Prostate gland (tissue), 2 donors: ENCODE data around the gene ERN1. TPM values are rescaled to one million over a fixed set of nuclear protein-coding genes. Genes with fewer than 3 reads are reported as not detected.

Experiments
- DNase-seq: peaks from one replicate; pipeline ENCODE4 v3.0.0-alpha.2; 2019; ENCODE audit warnings: low spot score
- H3K27ac ChIP-seq, 2 donors: fragments of 200-600 bp; sonication (generic); 2 replicates each; pipeline ENCODE4 v1.5.1; 2017 to 2019
- H3K27me3 ChIP-seq: fragments of 200-600 bp; sonication (generic); replicated peaks from 2 replicates; pipeline ENCODE4 v1.5.1; 2019; ENCODE audit not compliant: insufficient read depth
- H3K36me3 ChIP-seq, 2 donors: fragments of 200-600 bp; sonication (generic); 1 replicate in 1 of 2; 2 replicates in 1 of 2; pipeline versions ENCODE4 v1.5.1 to v1.8.1; 2017 to 2019
- H3K4me1 ChIP-seq: fragments of 200-600 bp; sonication (generic); replicated peaks from 2 replicates; pipeline ENCODE4 v1.5.1; 2019
- H3K4me3 ChIP-seq, 2 donors: fragments of 200-600 bp; sonication (generic); 2 replicates each; pipeline ENCODE4 v1.5.1; 2017 to 2019
- H3K9me3 ChIP-seq: fragments of 200-600 bp; sonication (generic); 2 replicates; pipeline ENCODE4 v1.5.1; 2017
- CTCF ChIP-seq, 4 experiments: fragments of 200-600 bp in 2 of 4; fragments of 450-650 bp in 2 of 4; sonication (generic) in 2 of 4; IDR thresholded peaks; 1 replicate in 3 of 4; 2 replicates in 1 of 4; pipeline ENCODE4 v1.5.1; 2016 to 2019; ENCODE audit warnings: antibody characterized with exemption in 4 of 4, mild to moderate bottlenecking in 2 of 4, moderate library complexity in 2 of 4
- POLR2A ChIP-seq: fragments of 450-650 bp; IDR thresholded peaks from one replicate; pipeline ENCODE4 v1.6.1; 2016; ENCODE audit warnings: antibody characterized with exemption, mild to moderate bottlenecking
- POLR2AphosphoS5 ChIP-seq: sonication (generic); formaldehyde crosslinking; IDR thresholded peaks from one replicate; pipeline ENCODE4 v1.6.1; 2017; ENCODE audit warnings: antibody characterized with exemption
- WGBS: methylation state at CpG from one replicate; pipeline ENCODE4 v1.1.5; 2018; 5-methylcytosine and 5-hydroxymethylcytosine counted together
- intact Hi-C: fragments of 100-400 bp; cut with DNase I; formaldehyde crosslinking; loops from one replicate; pipeline ENCODE4 v1.14.2; 2022
- total RNA-seq, 2 donors: library from RNA; depleted of rRNA; stranded (reverse); fragments of >200 nt; gene quantifications; one replicate each; pipeline ENCODE4 v1.1.0, GENCODE V29; 2016

Gene ERN1
- total RNA-seq, 2 donors from 2014 or later = 14.4 to 21.4 TPM

GRCh38 chr17:64106918-64107317, 23.0 kb downstream of the ERN1 start:
- TF ChIP-seq POLR2AphosphoS5 (no peak), CTCF (IDR thresholded peaks at IDR 0.05) (no peak), POLR2A (no peak)
- WGBS = 76% methylated on average over 3 of the region's 3 CpGs

DNA sequence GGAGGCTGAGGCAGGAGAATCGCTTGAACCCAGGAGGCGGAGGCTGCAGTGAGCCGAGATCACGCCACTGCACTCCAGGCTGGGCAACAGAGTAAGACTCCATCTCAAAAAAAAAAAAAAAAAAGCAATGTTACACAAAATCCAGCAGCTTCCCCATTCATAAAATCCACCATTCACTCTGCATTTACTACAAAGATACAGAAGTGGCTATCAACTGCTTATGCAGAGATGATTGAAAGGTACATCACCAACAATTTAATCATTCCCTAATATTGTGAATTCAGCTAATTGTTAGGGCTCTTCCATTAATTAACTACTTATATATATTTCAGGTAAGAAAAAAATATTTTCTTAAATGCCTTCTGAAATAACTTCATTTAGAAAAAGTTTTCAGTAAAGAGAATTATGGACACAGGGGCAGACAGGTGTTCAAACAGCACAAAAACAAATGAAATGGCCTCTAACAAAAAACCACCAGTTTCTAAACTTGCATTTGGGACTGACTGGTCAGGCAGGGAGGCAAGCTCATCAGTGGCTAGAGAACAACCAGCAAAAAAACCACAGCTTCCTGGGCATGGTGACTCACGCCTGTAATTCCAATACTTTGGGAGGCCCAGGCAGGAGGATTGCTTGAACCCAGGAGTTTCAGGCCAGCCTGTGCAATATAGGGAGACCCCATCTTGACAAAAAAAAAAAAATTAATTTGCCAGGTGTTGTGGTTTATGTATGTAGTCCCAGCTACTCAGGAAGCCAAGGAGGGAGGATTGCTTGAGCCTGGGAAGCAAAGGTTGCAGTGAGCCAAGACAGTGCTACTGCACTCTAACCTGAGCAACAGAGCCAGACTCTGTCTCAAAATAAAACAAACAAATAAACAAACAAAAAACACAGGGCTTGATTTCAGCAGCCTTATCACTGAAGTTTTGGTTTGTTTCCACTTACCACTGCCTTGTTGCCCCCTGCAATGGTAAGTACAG, 26.3 kb downstream of the ERN1 start:
- no peaks in the 10 kb centered on the region for H3K27me3 ChIP-seq
- H3K36me3 ChIP-seq = no peaks in the 10 kb centered on the region
- H3K4me1 ChIP-seq = peaks cover 14% of the 10 kb centered on the region
- DNase-seq = no peak
- intact Hi-C loops = no loop called here
- 79% methylated on average over 5 of the region's 5 CpGs for WGBS
- TF ChIP-seq POLR2A = no peak
- TF ChIP-seq POLR2AphosphoS5 = no peak
- no peak for TF ChIP-seq CTCF (IDR thresholded peaks at IDR 0.05)
- no peak overlapping the region for H3K27ac ChIP-seq
- H3K9me3 ChIP-seq = no peaks in the 10 kb centered on the region
- no peak overlapping the region for H3K4me3 ChIP-seq

More at GRCh38 chr17:64106918-64107317, 23.0 kb downstream of the ERN1 start:
- H3K27me3 ChIP-seq = no peaks in the 10 kb centered on the region
- H3K27ac ChIP-seq = peak overlapping the region; percentile 49 to 61
- no peaks in the 10 kb centered on the region for H3K36me3 ChIP-seq
- DNase-seq = no peak
- peaks cover 14% of the 10 kb centered on the region for H3K4me1 ChIP-seq
- H3K9me3 ChIP-seq = no peaks in the 10 kb centered on the region
- intact Hi-C loops = no loop called here
- no peak overlapping the region for H3K4me3 ChIP-seq

DNA sequence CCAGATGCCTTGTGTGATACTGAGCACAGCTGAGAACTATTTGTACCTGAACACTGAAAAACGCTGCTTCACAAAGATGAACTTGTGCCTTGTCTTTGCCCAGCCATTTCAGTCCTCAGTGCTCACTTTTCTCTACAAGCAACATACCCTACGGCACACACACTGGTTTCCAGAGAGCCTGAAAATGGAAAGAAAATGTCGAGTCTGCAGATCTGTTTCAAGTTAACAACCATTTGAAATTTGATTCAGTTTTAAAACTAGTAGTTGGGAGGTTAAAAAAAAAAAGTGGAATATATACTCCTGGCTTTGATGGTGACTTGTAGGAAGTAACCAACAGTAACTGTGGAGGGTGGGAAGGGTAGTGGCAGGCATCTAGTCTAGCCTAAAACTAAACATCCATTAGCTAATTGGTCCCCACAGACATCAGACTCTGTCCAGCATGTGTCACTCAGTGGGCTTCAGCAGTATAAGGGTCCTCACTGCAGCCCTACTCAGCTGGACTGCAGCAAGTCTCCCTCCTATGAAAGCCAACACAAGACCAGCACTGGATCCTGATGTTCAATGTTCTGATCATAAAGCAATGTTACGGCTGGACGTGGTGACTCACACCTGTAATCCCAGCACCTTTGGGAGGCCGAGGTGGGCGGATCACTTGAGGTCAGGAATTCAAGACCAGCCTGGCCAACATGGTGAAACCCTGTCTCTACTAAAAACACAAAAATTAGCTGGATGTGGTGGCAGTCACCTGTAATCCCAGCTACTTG, 27.1 kb downstream of the ERN1 start:
- no peaks in the 10 kb centered on the region for H3K36me3 ChIP-seq
- H3K4me1 ChIP-seq = peaks cover 11% of the 10 kb centered on the region
- no peak overlapping the region for H3K4me3 ChIP-seq
- no peak for DNase-seq
- H3K27me3 ChIP-seq = no peaks in the 10 kb centered on the region
- intact Hi-C loops = no loop called here
- H3K9me3 ChIP-seq = no peaks in the 10 kb centered on the region
- TF ChIP-seq POLR2AphosphoS5 (no peak), POLR2A (no peak), CTCF (IDR thresholded peaks at IDR 0.05) (no peak)
- no peak overlapping the region for H3K27ac ChIP-seq
- 92% methylated on average over 7 of the region's 7 CpGs for WGBS

DNA sequence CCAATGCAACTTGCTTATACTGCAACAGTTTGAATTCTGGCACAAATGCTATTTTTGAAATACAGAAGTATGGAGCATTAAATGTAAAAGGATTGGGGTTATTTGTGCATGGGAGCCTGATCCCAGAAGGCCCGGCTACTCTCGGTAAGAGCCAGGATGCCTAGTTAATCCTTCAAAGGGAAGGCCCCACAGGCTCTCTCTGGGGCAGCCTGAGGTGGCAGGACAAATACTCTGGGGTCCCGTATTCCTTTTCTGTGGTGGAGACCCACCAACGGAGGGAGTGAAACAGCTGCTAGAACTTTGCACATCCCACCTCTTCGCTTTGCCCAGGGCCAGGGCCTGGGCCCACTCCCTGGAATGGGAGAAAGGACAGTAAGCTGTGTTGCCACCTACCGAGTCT, 30.4 kb downstream of the ERN1 start:
- DNase-seq = no peak
- Histone ChIP-seq H3K27ac (no peak overlapping the region), H3K9me3 (no peaks in the 10 kb centered on the region), H3K27me3 (no peaks in the 10 kb centered on the region), H3K4me3 (no peak overlapping the region), H3K36me3 (no peaks in the 10 kb centered on the region), H3K4me1 (no peaks in the 10 kb centered on the region)
- no peak for TF ChIP-seq CTCF (IDR thresholded peaks at IDR 0.05)
- WGBS = 92% methylated on average over 6 of the region's 6 CpGs
- intact Hi-C loops = no loop called here
